ENCODE results near the gene LYZL1. TPM values are rescaled to one million over a fixed set of nuclear protein-coding genes. Genes with fewer than 3 reads are reported as not detected.

Gene LYZL1
- not detected in 5 replicates for total RNA-seq (2022; extraction: Qiagen RNA extraction; ENCODE audit: low read depth)

GRCh38 chr10:29288906-29289305 lies at the start of gene LYZL1:
Gene LYZL1 (plus strand): TSS chr10:29289070. CDS start chr10:29291868, 2,798 bp downstream.

